NCI-H69 (cell line): ENCODE measurements around the gene RELA.

Source experiments
- DNase-seq: peaks from one replicate; lab custom pipeline; 2025; lab: John Stamatoyannopoulos, UW

RELA gene

GRCh38 chr11:65613091-65613928 lies 49.4 kb downstream of the RELA start:
- DNase-seq: no peak

GRCh38 chr11:65612691-65613090 lies 50.0 kb downstream of the RELA start:
- DNase-seq: no peak

GRCh38 chr11:65611758-65612603 lies 50.7 kb downstream of the RELA start:
- no peak for DNase-seq

- DNase-seq: no peak
Observed at GRCh38 chr11:65611028-65611757, 51.5 kb downstream of the RELA start.

GRCh38 chr11:65610404-65610803 lies 52.3 kb downstream of the RELA start:
- no peak for DNase-seq

- DNase-seq: no peak
Observed at GRCh38 chr11:65609665-65610064, 53.1 kb downstream of the RELA start.

GRCh38 chr11:65609229-65609628 lies 53.5 kb downstream of the RELA start:
- DNase-seq: no peak

- DNase-seq: no peak
Observed at GRCh38 chr11:65607614-65608426, 54.9 kb downstream of the RELA start.

- DNase-seq: no peak
Observed at GRCh38 chr11:65606876-65607613, 55.7 kb downstream of the RELA start.

- no peak for DNase-seq
Observed at GRCh38 chr11:65604258-65604657, 58.5 kb downstream of the RELA start.
